ENCODE data around the gene SGCD. TPM values are rescaled to one million over a fixed set of nuclear protein-coding genes. Genes with fewer than 3 reads are reported as not detected.

SGCD gene
- polyA plus RNA-seq, 1 of the 3 experiments (the other 2 are of a cell fraction) = 0.87 TPM

DNA sequence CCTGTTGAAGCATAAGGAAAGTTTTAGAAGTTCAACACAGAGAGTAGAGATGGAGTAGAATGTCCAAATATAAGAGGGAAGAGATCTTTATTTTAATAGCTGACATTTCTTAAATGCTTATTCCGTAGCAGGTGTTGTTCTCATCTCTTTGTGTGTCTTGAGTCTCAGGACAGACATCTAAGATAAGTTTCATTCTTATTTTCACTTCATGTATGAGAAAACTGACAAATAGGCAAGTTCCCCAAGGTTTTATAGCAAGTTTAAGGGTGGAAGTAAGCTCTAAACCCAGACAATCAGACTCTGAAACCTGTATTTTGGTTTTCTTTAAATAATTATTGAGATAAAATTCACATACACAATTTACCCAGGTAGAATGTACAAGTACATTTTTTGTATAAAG lies 294.8 kb downstream of the SGCD start:
- H3K27ac ChIP-seq (ENCODE audit: low read depth in 2 of 2, low read length in 1 of 2) = no peak overlapping the region
- H3F3A ChIP-seq (replicated peaks; ENCODE audit: insufficient read depth) = no peaks in the 10 kb centered on the region
- H3K4me3 ChIP-seq (ENCODE audit: low read depth in 2 of 2, low read length in 1 of 2) = no peak overlapping the region
- TF ChIP-seq FOXM1 (IDR thresholded peaks at IDR 0.05; ENCODE audit: low read depth) (no peak), POLR2AphosphoS5 (IDR thresholded peaks at IDR 0.05; ENCODE audit: low read depth, low read length) (no peak), SIN3A (IDR thresholded peaks at IDR 0.05; ENCODE audit: borderline replicate concordance, low read depth, low read length) (no peak), EZH2phosphoT487 (IDR thresholded peaks at IDR 0.05; ENCODE audit: borderline replicate concordance, low read depth) (no peak), YY1 (IDR thresholded peaks at IDR 0.05; ENCODE audit: low read depth) (no peak), RAD21 (IDR thresholded peaks at IDR 0.05; ENCODE audit: low read length) (no peak), TCF12 (IDR thresholded peaks at IDR 0.05) (no peak), MXI1 (IDR thresholded peaks at IDR 0.05; ENCODE audit: low read depth, low read length) (no peak)
- TF ChIP-seq, protein P1, sequence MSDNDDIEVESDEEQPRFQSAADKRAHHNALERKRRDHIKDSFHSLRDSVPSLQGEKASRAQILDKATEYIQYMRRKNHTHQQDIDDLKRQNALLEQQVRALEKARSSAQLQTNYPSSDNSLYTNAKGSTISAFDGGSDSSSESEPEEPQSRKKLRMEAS (IDR thresholded peaks at IDR 0.05; ENCODE audit: low read depth) = no peak
- TF ChIP-seq, protein P2, sequence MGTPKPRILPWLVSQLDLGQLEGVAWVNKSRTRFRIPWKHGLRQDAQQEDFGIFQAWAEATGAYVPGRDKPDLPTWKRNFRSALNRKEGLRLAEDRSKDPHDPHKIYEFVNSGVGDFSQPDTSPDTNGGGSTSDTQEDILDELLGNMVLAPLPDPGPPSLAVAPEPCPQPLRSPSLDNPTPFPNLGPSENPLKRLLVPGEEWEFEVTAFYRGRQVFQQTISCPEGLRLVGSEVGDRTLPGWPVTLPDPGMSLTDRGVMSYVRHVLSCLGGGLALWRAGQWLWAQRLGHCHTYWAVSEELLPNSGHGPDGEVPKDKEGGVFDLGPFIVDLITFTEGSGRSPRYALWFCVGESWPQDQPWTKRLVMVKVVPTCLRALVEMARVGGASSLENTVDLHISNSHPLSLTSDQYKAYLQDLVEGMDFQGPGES (IDR thresholded peaks at IDR 0.05; ENCODE audit: low read depth, low read length) = no peak
- TF ChIP-seq, protein P3, sequence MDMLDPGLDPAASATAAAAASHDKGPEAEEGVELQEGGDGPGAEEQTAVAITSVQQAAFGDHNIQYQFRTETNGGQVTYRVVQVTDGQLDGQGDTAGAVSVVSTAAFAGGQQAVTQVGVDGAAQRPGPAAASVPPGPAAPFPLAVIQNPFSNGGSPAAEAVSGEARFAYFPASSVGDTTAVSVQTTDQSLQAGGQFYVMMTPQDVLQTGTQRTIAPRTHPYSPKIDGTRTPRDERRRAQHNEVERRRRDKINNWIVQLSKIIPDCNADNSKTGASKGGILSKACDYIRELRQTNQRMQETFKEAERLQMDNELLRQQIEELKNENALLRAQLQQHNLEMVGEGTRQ (IDR thresholded peaks at IDR 0.05; ENCODE audit: borderline replicate concordance, low read depth, low read length) = no peak
- H3K9me2 ChIP-seq = no peaks in the 10 kb centered on the region
- H3K9ac ChIP-seq = no peak overlapping the region
- DNase-seq = no peak
- ChIA-PET POLR2A (no interaction called here), CTCF (no interaction called here)
- no peak overlapping the region for H3K4me2 ChIP-seq
- WGBS (ENCODE audit: low lambda C conversion rate) = 25% methylated on average over 1 of the region's 1 CpG
- no peaks in the 10 kb centered on the region for H3K79me2 ChIP-seq (ENCODE audit: insufficient read depth)
- H2AFZ ChIP-seq (ENCODE audit: low read depth) = no peak overlapping the region
- no peaks in the 10 kb centered on the region for H4K20me1 ChIP-seq (ENCODE audit: insufficient read depth)
- H3K4me1 ChIP-seq (ENCODE audit: control insufficient read depth in 1 of 2, insufficient read depth in 2 of 2, low read depth in 1 of 2, low read length in 1 of 2) = no peaks in the 10 kb centered on the region
- no peaks in the 10 kb centered on the region for H3K9me3 ChIP-seq
- no peaks in the 10 kb centered on the region for H3K27me3 ChIP-seq (ENCODE audit: insufficient read depth)
- no peaks in the 10 kb centered on the region for H3K36me3 ChIP-seq (replicated peaks in 1 of 2; ENCODE audit: control insufficient read depth in 1 of 2, insufficient read depth in 2 of 2, low read length in 1 of 2)

DNA sequence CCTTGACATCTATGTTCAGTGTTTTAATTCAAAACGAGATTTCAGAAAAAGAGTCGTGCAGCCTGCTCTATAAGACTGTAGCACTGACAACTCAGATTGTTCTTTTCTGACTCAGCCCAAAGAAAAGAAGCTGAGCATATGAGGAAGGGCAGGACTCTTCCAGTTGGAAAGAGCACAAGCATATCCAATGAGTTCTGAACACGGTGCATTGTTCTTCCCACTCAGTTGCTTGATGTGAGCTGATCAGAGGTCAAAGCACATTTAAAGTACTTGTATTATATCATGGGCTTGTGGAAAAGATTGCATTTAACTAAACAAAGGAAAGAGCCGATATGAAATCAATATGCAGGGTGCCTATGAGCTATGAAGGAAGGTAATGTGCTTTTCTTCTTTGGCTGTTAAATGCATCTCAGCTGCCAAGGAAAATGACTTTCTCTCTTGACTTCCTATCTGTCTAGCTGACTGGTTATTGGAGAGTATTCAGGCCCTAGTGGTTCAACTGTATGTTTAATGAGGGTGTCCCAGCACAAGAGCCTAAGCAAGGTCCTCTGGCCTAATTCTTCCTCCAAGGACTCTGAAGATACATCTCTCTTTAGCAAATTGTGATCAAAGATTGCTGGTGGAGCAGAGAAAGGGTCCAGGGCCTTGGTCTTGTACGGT lies 296.5 kb downstream of the SGCD start:
- no peaks in the 10 kb centered on the region for H3K79me2 ChIP-seq (ENCODE audit: insufficient read depth)
- H3K27ac ChIP-seq (ENCODE audit: low read depth in 2 of 2, low read length in 1 of 2) = no peak overlapping the region
- WGBS (ENCODE audit: low lambda C conversion rate) = 44% methylated on average over 5 of the region's 5 CpGs
- no peak overlapping the region for H3K4me2 ChIP-seq
- no peaks in the 10 kb centered on the region for H3K9me3 ChIP-seq
- no peaks in the 10 kb centered on the region for H3F3A ChIP-seq (replicated peaks; ENCODE audit: insufficient read depth)
- ChIA-PET CTCF (no interaction called here), POLR2A (no interaction called here)
- H3K9ac ChIP-seq = no peak overlapping the region
- H3K36me3 ChIP-seq (replicated peaks in 1 of 2; ENCODE audit: control insufficient read depth in 1 of 2, insufficient read depth in 2 of 2, low read length in 1 of 2) = no peaks in the 10 kb centered on the region
- no peaks in the 10 kb centered on the region for H3K9me2 ChIP-seq
- H3K4me1 ChIP-seq (ENCODE audit: control insufficient read depth in 1 of 2, insufficient read depth in 2 of 2, low read depth in 1 of 2, low read length in 1 of 2) = no peaks in the 10 kb centered on the region
- H4K20me1 ChIP-seq (ENCODE audit: insufficient read depth) = no peaks in the 10 kb centered on the region
- DNase-seq = no peak
- H3K27me3 ChIP-seq (ENCODE audit: insufficient read depth) = no peaks in the 10 kb centered on the region
- H2AFZ ChIP-seq (ENCODE audit: low read depth) = no peak overlapping the region
- no peak overlapping the region for H3K4me3 ChIP-seq (ENCODE audit: low read depth in 2 of 2, low read length in 1 of 2)
- TF ChIP-seq FOXJ3 (CRISPR knock-in tag; IDR thresholded peaks at IDR 0.05) (no peak), NRF1 (IDR thresholded peaks at IDR 0.05; ENCODE audit: low read depth, low read length) (no peak), CHD2 (IDR thresholded peaks at IDR 0.05; ENCODE audit: low read length, partially characterized antibody) (no peak), EP300 (IDR thresholded peaks at IDR 0.05; ENCODE audit: borderline replicate concordance in 1 of 2, low read depth in 1 of 2, low read length in 1 of 2) (no peak), FOSL2 (IDR thresholded peaks at IDR 0.05; ENCODE audit: borderline replicate concordance, low read depth) (no peak), FOXM1 (IDR thresholded peaks at IDR 0.05; ENCODE audit: low read depth) (no peak), YY1 (IDR thresholded peaks at IDR 0.05; ENCODE audit: low read depth) (no peak), RCOR1 (IDR thresholded peaks at IDR 0.05; ENCODE audit: low read length) (no peak)
- TF ChIP-seq, protein P4, sequence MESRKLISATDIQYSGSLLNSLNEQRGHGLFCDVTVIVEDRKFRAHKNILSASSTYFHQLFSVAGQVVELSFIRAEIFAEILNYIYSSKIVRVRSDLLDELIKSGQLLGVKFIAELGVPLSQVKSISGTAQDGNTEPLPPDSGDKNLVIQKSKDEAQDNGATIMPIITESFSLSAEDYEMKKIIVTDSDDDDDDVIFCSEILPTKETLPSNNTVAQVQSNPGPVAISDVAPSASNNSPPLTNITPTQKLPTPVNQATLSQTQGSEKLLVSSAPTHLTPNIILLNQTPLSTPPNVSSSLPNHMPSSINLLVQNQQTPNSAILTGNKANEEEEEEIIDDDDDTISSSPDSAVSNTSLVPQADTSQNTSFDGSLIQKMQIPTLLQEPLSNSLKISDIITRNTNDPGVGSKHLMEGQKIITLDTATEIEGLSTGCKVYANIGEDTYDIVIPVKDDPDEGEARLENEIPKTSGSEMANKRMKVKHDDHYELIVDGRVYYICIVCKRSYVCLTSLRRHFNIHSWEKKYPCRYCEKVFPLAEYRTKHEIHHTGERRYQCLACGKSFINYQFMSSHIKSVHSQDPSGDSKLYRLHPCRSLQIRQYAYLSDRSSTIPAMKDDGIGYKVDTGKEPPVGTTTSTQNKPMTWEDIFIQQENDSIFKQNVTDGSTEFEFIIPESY (IDR thresholded peaks at IDR 0.05; ENCODE audit: borderline replicate concordance, low read depth) = no peak
- TF ChIP-seq, protein P1 (IDR thresholded peaks at IDR 0.05; ENCODE audit: low read depth) = no peak
- TF ChIP-seq, protein P5, sequence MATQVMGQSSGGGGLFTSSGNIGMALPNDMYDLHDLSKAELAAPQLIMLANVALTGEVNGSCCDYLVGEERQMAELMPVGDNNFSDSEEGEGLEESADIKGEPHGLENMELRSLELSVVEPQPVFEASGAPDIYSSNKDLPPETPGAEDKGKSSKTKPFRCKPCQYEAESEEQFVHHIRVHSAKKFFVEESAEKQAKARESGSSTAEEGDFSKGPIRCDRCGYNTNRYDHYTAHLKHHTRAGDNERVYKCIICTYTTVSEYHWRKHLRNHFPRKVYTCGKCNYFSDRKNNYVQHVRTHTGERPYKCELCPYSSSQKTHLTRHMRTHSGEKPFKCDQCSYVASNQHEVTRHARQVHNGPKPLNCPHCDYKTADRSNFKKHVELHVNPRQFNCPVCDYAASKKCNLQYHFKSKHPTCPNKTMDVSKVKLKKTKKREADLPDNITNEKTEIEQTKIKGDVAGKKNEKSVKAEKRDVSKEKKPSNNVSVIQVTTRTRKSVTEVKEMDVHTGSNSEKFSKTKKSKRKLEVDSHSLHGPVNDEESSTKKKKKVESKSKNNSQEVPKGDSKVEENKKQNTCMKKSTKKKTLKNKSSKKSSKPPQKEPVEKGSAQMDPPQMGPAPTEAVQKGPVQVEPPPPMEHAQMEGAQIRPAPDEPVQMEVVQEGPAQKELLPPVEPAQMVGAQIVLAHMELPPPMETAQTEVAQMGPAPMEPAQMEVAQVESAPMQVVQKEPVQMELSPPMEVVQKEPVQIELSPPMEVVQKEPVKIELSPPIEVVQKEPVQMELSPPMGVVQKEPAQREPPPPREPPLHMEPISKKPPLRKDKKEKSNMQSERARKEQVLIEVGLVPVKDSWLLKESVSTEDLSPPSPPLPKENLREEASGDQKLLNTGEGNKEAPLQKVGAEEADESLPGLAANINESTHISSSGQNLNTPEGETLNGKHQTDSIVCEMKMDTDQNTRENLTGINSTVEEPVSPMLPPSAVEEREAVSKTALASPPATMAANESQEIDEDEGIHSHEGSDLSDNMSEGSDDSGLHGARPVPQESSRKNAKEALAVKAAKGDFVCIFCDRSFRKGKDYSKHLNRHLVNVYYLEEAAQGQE (IDR thresholded peaks at IDR 0.05; ENCODE audit: low read depth, low read length) = no peak

Measured in SK-N-SH (cell line).